GM23338 (cell line): ENCODE results near the gene ADH5. TPM values are rescaled to one million over a fixed set of nuclear protein-coding genes. Genes with fewer than 3 reads are reported as not detected.

Source experiments
- ATAC-seq: fragments of 200-7000 bp; cut with Tn5 transposase; 3 replicates; pipeline ENCODE4 v1.9.1; 2020
- DNase-seq: peaks from one replicate; pipeline ENCODE4 v3.0.0-alpha.2; 2015; ENCODE audit warnings: low spot score
- H2AFZ ChIP-seq: fragments of 200-600 bp; sonication (generic); 2 replicates; pipeline ENCODE4 v1.8.0; 2016; ENCODE audit warnings: antibody characterized with exemption, mild to moderate bottlenecking, moderate library complexity
- H3F3A ChIP-seq: fragments of 200-600 bp; sonication (generic); replicated peaks from 2 replicates; pipeline ENCODE4 v1.8.0; 2017; ENCODE audit warnings: antibody characterized with exemption, mixed run types, low read depth
- H3K27ac ChIP-seq: fragments of 200-600 bp; sonication (generic); 2 replicates; pipeline ENCODE4 v1.6.1; 2016; ENCODE audit warnings: low read depth
- H3K27me3 ChIP-seq: fragments of 200-600 bp; sonication (generic); 2 replicates; pipeline ENCODE4 v1.8.0; 2016; ENCODE audit warnings: mild to moderate bottlenecking, mixed run types, moderate library complexity; ENCODE audit not compliant: insufficient read depth
- H3K36me3 ChIP-seq: fragments of 200-600 bp; sonication (generic); 2 replicates; pipeline ENCODE4 v1.8.0; 2016; ENCODE audit warnings: mild to moderate bottlenecking; ENCODE audit not compliant: insufficient read depth
- H3K4me1 ChIP-seq: fragments of 200-600 bp; sonication (generic); 2 replicates; pipeline ENCODE4 v1.8.0; 2016; ENCODE audit warnings: mild to moderate bottlenecking, moderate library complexity; ENCODE audit not compliant: insufficient read depth
- H3K4me2 ChIP-seq: fragments of 200-600 bp; sonication (generic); 2 replicates; pipeline ENCODE4 v1.7.1; 2017; ENCODE audit warnings: mixed run types
- H3K4me3 ChIP-seq: fragments of 200-600 bp; sonication (generic); 2 replicates; pipeline ENCODE4 v1.6.1; 2016; ENCODE audit warnings: mixed run types
- H3K79me2 ChIP-seq: fragments of 200-600 bp; sonication (generic); replicated peaks from 2 replicates; pipeline ENCODE4 v1.8.0; 2017; ENCODE audit warnings: mild to moderate bottlenecking; ENCODE audit not compliant: insufficient read depth
- H3K9me2 ChIP-seq: fragments of 200-600 bp; sonication (generic); 2 replicates; pipeline ENCODE4 v1.8.0; 2017; ENCODE audit not compliant: insufficient read depth
- H4K20me1 ChIP-seq: fragments of 200-600 bp; sonication (generic); replicated peaks from 2 replicates; pipeline ENCODE4 v1.8.0; 2017; ENCODE audit warnings: mild to moderate bottlenecking; ENCODE audit not compliant: insufficient read depth
- H3K27ac Mint-ChIP-seq: 2 replicates; pipeline ENCODE4 v1.8.0; 2020; ENCODE audit warnings: inconsistent platforms, mild to moderate bottlenecking, moderate library complexity, mixed read lengths
- H3K27me3 Mint-ChIP-seq: 3 replicates; pipeline ENCODE4 v1.8.0; 2022; ENCODE audit warnings: low read depth, mild to moderate bottlenecking, moderate library complexity, mixed read lengths, inconsistent platforms; ENCODE audit not compliant: insufficient read depth, poor library complexity
- H3K36me3 Mint-ChIP-seq: 3 replicates; pipeline ENCODE4 v1.8.0; 2021; ENCODE audit warnings: low read depth, mild to moderate bottlenecking, inconsistent platforms, moderate library complexity, mixed read lengths
- H3K4me1 Mint-ChIP-seq: 3 replicates; pipeline ENCODE4 v1.8.0; 2020; ENCODE audit warnings: mild to moderate bottlenecking, inconsistent platforms, mixed read lengths
- H3K4me3 Mint-ChIP-seq: 3 replicates; pipeline ENCODE4 v1.8.0; 2021; ENCODE audit warnings: moderate library complexity, mild to moderate bottlenecking, inconsistent platforms, mixed read lengths
- H3K9me3 Mint-ChIP-seq: 3 replicates; pipeline ENCODE4 v1.8.0; 2020; ENCODE audit warnings: moderate library complexity, mild to moderate bottlenecking, inconsistent platforms, mixed read lengths
- CREB1 ChIP-seq: fragments of 250-450 bp; sonication (Bioruptor Pico); IDR thresholded peaks from 2 replicates; pipeline ENCODE4 v1.5.0; 2020; ENCODE audit warnings: low read depth, mild to moderate bottlenecking, moderate library complexity
- CTCF ChIP-seq, 2 experiments: fragments of 200-600 bp in 1 of 2; sonication (generic) in 1 of 2; conservative IDR thresholded peaks; 2 replicates each; pipeline versions ENCODE4 v1.5.1 to v1.6.1; 2016 to 2017; ENCODE audit warnings: antibody characterized with exemption in 2 of 2, low read depth in 2 of 2, mild to moderate bottlenecking in 2 of 2, moderate library complexity in 1 of 2
- EZH2 ChIP-seq: fragments of 200-600 bp; sonication (generic); IDR thresholded peaks from one replicate; pipeline ENCODE4 v1.8.0; 2017; ENCODE audit warnings: antibody characterized with exemption, mild to moderate bottlenecking, low read depth; ENCODE audit not compliant: unreplicated experiment
- EZH2phosphoT487 ChIP-seq: fragments of 200-600 bp; sonication (generic); IDR thresholded peaks from one replicate; pipeline ENCODE4 v1.8.1; 2018; ENCODE audit warnings: antibody characterized with exemption; ENCODE audit not compliant: unreplicated experiment
- JUNB ChIP-seq: IDR thresholded peaks from one replicate; pipeline ENCODE4 v1.6.1; 2016; ENCODE audit warnings: antibody characterized with exemption; ENCODE audit not compliant: unreplicated experiment
- STAT1 ChIP-seq: IDR thresholded peaks from one replicate; pipeline ENCODE4 v1.6.1; 2016; ENCODE audit warnings: antibody characterized with exemption; ENCODE audit not compliant: unreplicated experiment
- ZNF114 ChIP-seq: fragments of 250-450 bp; sonication (Bioruptor Pico); IDR thresholded peaks from 2 replicates; pipeline ENCODE4 v1.5.0; 2020; ENCODE audit warnings: mild to moderate bottlenecking, moderate library complexity
- ZNF331 ChIP-seq: fragments of 250-450 bp; sonication (Bioruptor Pico); IDR thresholded peaks from 2 replicates; pipeline ENCODE4 v1.5.0; 2020; ENCODE audit warnings: low read depth, mild to moderate bottlenecking, moderate library complexity
- polyA plus RNA-seq: library from polyadenylated mRNA; unstranded; fragments of >200 nt; fragmentation: Nextera tagmentation; extraction: Ambion mirVana; gene quantifications from 2 replicates; pipeline ENCODE4 v1.2.1, GENCODE V29; 2016
- total RNA-seq: library from RNA; depleted of rRNA; stranded (reverse); fragments of >200 nt; shearing (Covaris generic); gene quantifications from 2 replicates; pipeline ENCODE4 v1.2.3, GENCODE V29; 2014
- TF ChIP-seq, protein P1 (sequence below): IDR thresholded peaks from one replicate; pipeline ENCODE4 v1.6.1; 2018; ENCODE audit warnings: antibody characterized with exemption; ENCODE audit not compliant: unreplicated experiment

The ADH5 gene
- total and polyA plus RNA-seq, 2 experiments from 2014 or later: 224 to 250 TPM

DNA sequence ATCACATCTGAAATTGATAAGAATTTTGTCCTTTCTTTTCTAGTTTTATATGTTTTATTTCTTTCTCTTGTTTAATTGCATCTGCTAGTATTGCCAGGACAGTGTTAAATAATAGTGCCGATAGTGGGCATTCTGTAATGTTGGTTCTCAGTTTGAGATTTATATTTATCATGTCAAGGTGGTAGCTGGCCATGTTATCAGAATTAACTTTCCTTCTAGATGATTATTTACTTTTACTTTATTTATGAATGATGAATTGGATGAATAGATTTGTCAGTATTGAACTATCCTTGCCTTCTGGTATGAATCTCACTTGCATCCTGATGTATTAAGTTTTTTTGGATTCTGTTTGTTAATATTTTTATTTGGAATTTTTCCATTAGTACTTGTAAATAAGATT is 50.4 kb downstream of the ADH5 start:
- no peak overlapping the region for H3K4me3 Mint-ChIP-seq
- Histone ChIP-seq H3K4me1 (no peaks in the 10 kb centered on the region), H3K79me2 (peaks cover 47% of the 10 kb centered on the region), H3K36me3 (no peaks in the 10 kb centered on the region), H3K4me3 (no peak overlapping the region), H3K9me2 (no peaks in the 10 kb centered on the region), H2AFZ (no peak overlapping the region), H3K27me3 (no peaks in the 10 kb centered on the region), H4K20me1 (0 out of 2 replicates have a peak, but pooled peaks cover 11% of the 10 kb centered on the region), H3F3A (no peaks in the 10 kb centered on the region), H3K27ac (no peak overlapping the region), H3K4me2 (no peak overlapping the region)
- no peak for ATAC-seq
- H3K9me3 Mint-ChIP-seq: peaks cover 4% of the 10 kb centered on the region; the same call in 1 of the 3 replicates
- H3K27me3 Mint-ChIP-seq: no peaks in the 10 kb centered on the region
- no peak for TF ChIP-seq EZH2phosphoT487
- TF ChIP-seq CTCF (conservative IDR thresholded peaks at IDR 0.05; ENCODE audit: low read depth in 2 of 2): no peak
- TF ChIP-seq STAT1: no peak
- no peak for TF ChIP-seq EZH2
- no peak for TF ChIP-seq CREB1 (CRISPR knock-in tag)
- TF ChIP-seq, protein P1, sequence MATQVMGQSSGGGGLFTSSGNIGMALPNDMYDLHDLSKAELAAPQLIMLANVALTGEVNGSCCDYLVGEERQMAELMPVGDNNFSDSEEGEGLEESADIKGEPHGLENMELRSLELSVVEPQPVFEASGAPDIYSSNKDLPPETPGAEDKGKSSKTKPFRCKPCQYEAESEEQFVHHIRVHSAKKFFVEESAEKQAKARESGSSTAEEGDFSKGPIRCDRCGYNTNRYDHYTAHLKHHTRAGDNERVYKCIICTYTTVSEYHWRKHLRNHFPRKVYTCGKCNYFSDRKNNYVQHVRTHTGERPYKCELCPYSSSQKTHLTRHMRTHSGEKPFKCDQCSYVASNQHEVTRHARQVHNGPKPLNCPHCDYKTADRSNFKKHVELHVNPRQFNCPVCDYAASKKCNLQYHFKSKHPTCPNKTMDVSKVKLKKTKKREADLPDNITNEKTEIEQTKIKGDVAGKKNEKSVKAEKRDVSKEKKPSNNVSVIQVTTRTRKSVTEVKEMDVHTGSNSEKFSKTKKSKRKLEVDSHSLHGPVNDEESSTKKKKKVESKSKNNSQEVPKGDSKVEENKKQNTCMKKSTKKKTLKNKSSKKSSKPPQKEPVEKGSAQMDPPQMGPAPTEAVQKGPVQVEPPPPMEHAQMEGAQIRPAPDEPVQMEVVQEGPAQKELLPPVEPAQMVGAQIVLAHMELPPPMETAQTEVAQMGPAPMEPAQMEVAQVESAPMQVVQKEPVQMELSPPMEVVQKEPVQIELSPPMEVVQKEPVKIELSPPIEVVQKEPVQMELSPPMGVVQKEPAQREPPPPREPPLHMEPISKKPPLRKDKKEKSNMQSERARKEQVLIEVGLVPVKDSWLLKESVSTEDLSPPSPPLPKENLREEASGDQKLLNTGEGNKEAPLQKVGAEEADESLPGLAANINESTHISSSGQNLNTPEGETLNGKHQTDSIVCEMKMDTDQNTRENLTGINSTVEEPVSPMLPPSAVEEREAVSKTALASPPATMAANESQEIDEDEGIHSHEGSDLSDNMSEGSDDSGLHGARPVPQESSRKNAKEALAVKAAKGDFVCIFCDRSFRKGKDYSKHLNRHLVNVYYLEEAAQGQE: no peak
- TF ChIP-seq ZNF331 (CRISPR knock-in tag): no peak
- no peak for TF ChIP-seq JUNB
- H3K27ac Mint-ChIP-seq: no peak overlapping the region
- peaks cover 6% of the 10 kb centered on the region; the same call in 1 of the 3 replicates for H3K4me1 Mint-ChIP-seq
- peaks cover 57% of the 10 kb centered on the region for H3K36me3 Mint-ChIP-seq
- DNase-seq: no peak

- TF ChIP-seq CREB1 (CRISPR knock-in tag): no peak
- TF ChIP-seq ZNF114: no peak
- no peak for TF ChIP-seq ZNF331 (CRISPR knock-in tag)
- H3K36me3 Mint-ChIP-seq: peaks cover 47% of the 10 kb centered on the region
- H4K20me1 ChIP-seq: peaks cover 19% of the 10 kb centered on the region; the same call in 1 of the 2 replicates
- peaks cover 29% of the 10 kb centered on the region for H3K4me1 Mint-ChIP-seq
- H3K4me2 ChIP-seq: no peak overlapping the region
- peaks cover 90% of the 10 kb centered on the region for H3K79me2 ChIP-seq
- H3K9me2 ChIP-seq: no peaks in the 10 kb centered on the region
- ATAC-seq (no peak), DNase-seq (no peak)
- peaks cover 9% of the 10 kb centered on the region for H3K4me1 ChIP-seq
- peaks cover 2% of the 10 kb centered on the region for H3K27me3 Mint-ChIP-seq
- no peak overlapping the region for H3K4me3 Mint-ChIP-seq
- H2AFZ ChIP-seq: no peak overlapping the region
- H3K27ac Mint-ChIP-seq: peak overlapping the region; percentile 42
- no peaks in the 10 kb centered on the region for H3F3A ChIP-seq
- H3K27ac ChIP-seq: no peak overlapping the region
- H3K4me3 ChIP-seq: no peak overlapping the region
- no peaks in the 10 kb centered on the region for H3K36me3 ChIP-seq
- peaks cover 4% of the 10 kb centered on the region; the same call in 1 of the 3 replicates for H3K9me3 Mint-ChIP-seq
- no peaks in the 10 kb centered on the region for H3K27me3 ChIP-seq
Observed at GRCh38 chr4:99033956-99034355, 54.6 kb downstream of the ADH5 start.
